Measurements from ENCODE around the gene RNASE13. TPM values are rescaled to one million over a fixed set of nuclear protein-coding genes. Genes with fewer than 3 reads are reported as not detected.

The RNASE13 gene
- total RNA-seq, 1 experiment from 2014 or later, result not detected

DNA sequence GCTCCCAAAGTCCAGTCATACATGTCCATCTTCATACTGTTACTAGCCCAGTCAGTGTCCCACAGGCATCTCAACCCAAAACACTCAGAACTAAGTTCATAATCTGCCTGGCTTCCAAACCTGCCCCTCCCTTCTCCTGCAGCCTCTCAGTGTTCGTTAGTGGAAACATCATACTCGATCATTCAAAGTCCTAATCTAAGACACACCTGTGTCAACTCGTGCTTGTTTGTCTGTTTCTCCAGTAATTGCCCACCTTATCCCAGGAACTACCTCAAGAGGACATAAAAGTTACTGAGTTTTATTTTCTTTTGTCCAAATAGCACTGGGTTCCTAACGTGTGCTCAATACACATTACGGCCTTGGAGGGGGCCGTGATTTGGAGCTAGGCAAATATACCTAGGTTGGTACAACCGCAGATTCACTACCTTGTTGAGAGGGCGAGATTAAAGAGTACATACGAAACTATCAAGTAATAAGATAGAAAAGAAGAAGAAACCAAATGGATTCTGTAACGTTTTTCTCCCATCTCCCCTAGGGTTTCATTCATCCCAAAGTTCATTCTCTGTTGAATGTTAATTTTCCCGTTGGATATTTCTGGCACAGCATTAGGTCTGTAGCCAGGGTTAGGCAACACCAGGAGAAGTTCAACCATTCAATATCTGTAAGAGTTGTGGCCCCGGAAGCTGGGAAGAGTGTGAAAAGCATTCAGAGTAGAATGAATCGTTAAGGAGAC lies 26.2 kb upstream of the RNASE13 start:
- Mint-ChIP-seq H3K36me3 (ENCODE audit: insufficient read depth, unreplicated experiment) (no peaks in the 10 kb centered on the region), H3K9me3 (ENCODE audit: unreplicated experiment) (no peaks in the 10 kb centered on the region), H3K4me3 (ENCODE audit: unreplicated experiment) (peak overlapping the region; percentile 5), H3K4me1 (ENCODE audit: low read depth, unreplicated experiment) (peaks cover 7% of the 10 kb centered on the region), H3K27ac (ENCODE audit: unreplicated experiment) (no peak overlapping the region), H3K27me3 (ENCODE audit: insufficient read depth, unreplicated experiment) (peaks cover 3% of the 10 kb centered on the region)
- Histone ChIP-seq H3K27me3 (replicated peaks; ENCODE audit: control insufficient read depth, insufficient read depth, low read length) (no peaks in the 10 kb centered on the region), H3K9me3 (no peaks in the 10 kb centered on the region), H3K4me1 (peaks cover 2% of the 10 kb centered on the region; the same call in 1 of the 2 replicates), H3K36me3 (ENCODE audit: control insufficient read depth, insufficient read depth, low read length) (no peaks in the 10 kb centered on the region), H3K4me3 (ENCODE audit: low read depth, low read length) (no peak overlapping the region)
- DNase-seq, result no peak
- TF ChIP-seq, protein P1, sequence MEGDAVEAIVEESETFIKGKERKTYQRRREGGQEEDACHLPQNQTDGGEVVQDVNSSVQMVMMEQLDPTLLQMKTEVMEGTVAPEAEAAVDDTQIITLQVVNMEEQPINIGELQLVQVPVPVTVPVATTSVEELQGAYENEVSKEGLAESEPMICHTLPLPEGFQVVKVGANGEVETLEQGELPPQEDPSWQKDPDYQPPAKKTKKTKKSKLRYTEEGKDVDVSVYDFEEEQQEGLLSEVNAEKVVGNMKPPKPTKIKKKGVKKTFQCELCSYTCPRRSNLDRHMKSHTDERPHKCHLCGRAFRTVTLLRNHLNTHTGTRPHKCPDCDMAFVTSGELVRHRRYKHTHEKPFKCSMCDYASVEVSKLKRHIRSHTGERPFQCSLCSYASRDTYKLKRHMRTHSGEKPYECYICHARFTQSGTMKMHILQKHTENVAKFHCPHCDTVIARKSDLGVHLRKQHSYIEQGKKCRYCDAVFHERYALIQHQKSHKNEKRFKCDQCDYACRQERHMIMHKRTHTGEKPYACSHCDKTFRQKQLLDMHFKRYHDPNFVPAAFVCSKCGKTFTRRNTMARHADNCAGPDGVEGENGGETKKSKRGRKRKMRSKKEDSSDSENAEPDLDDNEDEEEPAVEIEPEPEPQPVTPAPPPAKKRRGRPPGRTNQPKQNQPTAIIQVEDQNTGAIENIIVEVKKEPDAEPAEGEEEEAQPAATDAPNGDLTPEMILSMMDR (IDR thresholded peaks at IDR 0.05; ENCODE audit: insufficient read depth in 1 of 2, low read depth in 1 of 2, low read length in 1 of 2, severe bottlenecking in 1 of 2, unreplicated experiment in 1 of 2), result no peak
- intact Hi-C loops (cut with micrococcal nuclease; ENCODE audit: unreplicated experiment), result no loop called here
- ChIA-PET POLR2A (no interaction called here), CTCF (interaction anchor here (1.1 to 1.8 kb wide), 2 partner anchors 46 to 132 kb away, joined by 3 to 4 read pairs; no protein-coding TSS in a partner anchor)
- no TSS peak for BruUV-seq (replicated peaks)

GRCh38 chr14:21059842-21060613 lies 25.4 kb upstream of the RNASE13 start:
- ChIA-PET CTCF (interaction anchor here (1.0 to 1.8 kb wide), 2 partner anchors 43 to 46 kb away, joined by 3 to 4 read pairs; no protein-coding TSS in a partner anchor), POLR2A (no interaction called here)
- Histone ChIP-seq H3K27me3 (replicated peaks; ENCODE audit: control insufficient read depth, insufficient read depth, low read length) (no peaks in the 10 kb centered on the region), H3K36me3 (ENCODE audit: control insufficient read depth, insufficient read depth, low read length) (no peaks in the 10 kb centered on the region), H3K9me3 (no peaks in the 10 kb centered on the region), H3K4me1 (peaks cover 7% of the 10 kb centered on the region), H3K4me3 (ENCODE audit: low read depth, low read length) (no peak overlapping the region)
- H3K27ac Mint-ChIP-seq (ENCODE audit: unreplicated experiment), result no peak overlapping the region
- TF ChIP-seq, protein P1 (IDR thresholded peaks at IDR 0.05; ENCODE audit: insufficient read depth in 1 of 2, low read depth in 1 of 2, low read length in 1 of 2, severe bottlenecking in 1 of 2, unreplicated experiment in 1 of 2), result no peak
- H3K9me3 Mint-ChIP-seq (ENCODE audit: unreplicated experiment), result no peaks in the 10 kb centered on the region
- intact Hi-C loops (cut with micrococcal nuclease; ENCODE audit: unreplicated experiment), result loop anchor here (5.0 kb wide), 1 partner anchor 43 kb away; no protein-coding TSS in a partner anchor
- no TSS peak for BruUV-seq (replicated peaks)
- no peak for DNase-seq
- peaks cover 7% of the 10 kb centered on the region for H3K4me1 Mint-ChIP-seq (ENCODE audit: low read depth, unreplicated experiment)
- no peaks in the 10 kb centered on the region for H3K27me3 Mint-ChIP-seq (ENCODE audit: insufficient read depth, unreplicated experiment)
- H3K4me3 Mint-ChIP-seq (ENCODE audit: unreplicated experiment), result no peak overlapping the region
- H3K36me3 Mint-ChIP-seq (ENCODE audit: insufficient read depth, unreplicated experiment), result no peaks in the 10 kb centered on the region

DNA sequence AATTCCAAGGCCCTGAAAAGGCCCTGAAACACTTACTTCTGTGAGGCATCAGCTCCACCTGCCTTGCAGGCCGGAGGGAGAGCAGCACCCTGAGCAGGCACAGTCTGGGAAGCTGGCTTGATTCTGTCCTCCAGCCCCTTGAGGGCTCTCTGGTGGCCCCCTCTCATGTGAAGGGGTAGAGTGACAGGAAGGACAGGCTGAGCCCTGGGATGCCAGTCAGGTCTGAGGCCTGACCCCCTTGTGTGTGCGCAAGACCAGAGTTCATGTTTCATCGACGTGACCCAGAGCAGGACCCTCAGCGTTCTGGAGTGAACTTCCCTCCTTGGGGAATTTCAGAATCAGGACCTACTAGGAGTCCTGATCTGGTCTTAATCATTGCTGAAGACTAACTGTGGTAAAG lies 24.3 kb upstream of the RNASE13 start:
- ChIA-PET CTCF (interaction anchor here (1.0 kb wide), 2 partner anchors 44 kb away, joined by 3 to 5 read pairs; no protein-coding TSS in a partner anchor), POLR2A (no interaction called here)
- Mint-ChIP-seq H3K36me3 (ENCODE audit: insufficient read depth, unreplicated experiment) (no peaks in the 10 kb centered on the region), H3K27me3 (ENCODE audit: insufficient read depth, unreplicated experiment) (no peaks in the 10 kb centered on the region), H3K4me1 (ENCODE audit: low read depth, unreplicated experiment) (peaks cover 13% of the 10 kb centered on the region), H3K4me3 (ENCODE audit: unreplicated experiment) (no peak overlapping the region), H3K9me3 (ENCODE audit: unreplicated experiment) (no peaks in the 10 kb centered on the region), H3K27ac (ENCODE audit: unreplicated experiment) (no peak overlapping the region)
- TF ChIP-seq, protein P1 (IDR thresholded peaks at IDR 0.05; ENCODE audit: insufficient read depth in 1 of 2, low read depth in 1 of 2, low read length in 1 of 2, severe bottlenecking in 1 of 2, unreplicated experiment in 1 of 2), result no peak
- Histone ChIP-seq H3K27me3 (replicated peaks; ENCODE audit: control insufficient read depth, insufficient read depth, low read length) (no peaks in the 10 kb centered on the region), H3K9me3 (no peaks in the 10 kb centered on the region), H3K36me3 (ENCODE audit: control insufficient read depth, insufficient read depth, low read length) (no peaks in the 10 kb centered on the region), H3K4me3 (ENCODE audit: low read depth, low read length) (no peak overlapping the region), H3K4me1 (peaks cover 16% of the 10 kb centered on the region)
- no peak for DNase-seq
- intact Hi-C loops (cut with micrococcal nuclease; ENCODE audit: unreplicated experiment), result loop anchor here (5.0 kb wide), 1 partner anchor 42 kb away; no protein-coding TSS in a partner anchor
- no TSS peak for BruUV-seq (replicated peaks)

Data from Caco-2 (cell line).